GM12875 (cell line): ENCODE data around the gene SKA3.

Experiments used
- H3K4me3 ChIP-seq: one replicate; pipeline ENCODE4 v1.5.1; 2011; ENCODE audit warnings: low read depth, low read length, control low read depth
- CTCF ChIP-seq: IDR thresholded peaks from 2 replicates; pipeline ENCODE4 v1.5.1; 2011; ENCODE audit warnings: low read depth, mild to moderate bottlenecking, control low read depth, inconsistent platforms, low read length, moderate library complexity, borderline replicate concordance; ENCODE audit not compliant: insufficient read depth

Gene SKA3

GRCh38 chr13:21119526-21119925 lies 56.8 kb downstream of the SKA3 start:
- TF ChIP-seq CTCF: no peak
- H3K4me3 ChIP-seq: no peak overlapping the region

- TF ChIP-seq CTCF: no peak
- H3K4me3 ChIP-seq: no peak overlapping the region
These were observed 58.2 kb downstream of the SKA3 start for GRCh38 chr13:21118180-21118579.

- no peak overlapping the region for H3K4me3 ChIP-seq
- no peak for TF ChIP-seq CTCF
These were observed 59.1 kb downstream of the SKA3 start for GRCh38 chr13:21117104-21117809.

- no peak for TF ChIP-seq CTCF
- no peak overlapping the region for H3K4me3 ChIP-seq
These were observed 60.2 kb downstream of the SKA3 start for GRCh38 chr13:21116141-21116540.

- no peak for TF ChIP-seq CTCF
- H3K4me3 ChIP-seq: no peak overlapping the region
These were observed 61.1 kb downstream of the SKA3 start for GRCh38 chr13:21115231-21115630.

- no peak for TF ChIP-seq CTCF
- no peak overlapping the region for H3K4me3 ChIP-seq
These were observed 64.8 kb downstream of the SKA3 start for GRCh38 chr13:21111546-21111945.

GRCh38 chr13:21109168-21109567 lies 67.2 kb downstream of the SKA3 start:
- H3K4me3 ChIP-seq: no peak overlapping the region
- TF ChIP-seq CTCF: no peak
